ENCODE data around the gene EPB41. TPM values are rescaled to one million over a fixed set of nuclear protein-coding genes. Genes with fewer than 3 reads are reported as not detected.
A peak's percentile ranks its signal among the peaks of the same experiment; 100 is the strongest.

EPB41 gene
- total RNA-seq, 1 donor from 2014 or later = 35.6 TPM

- peak; percentile 66 for ATAC-seq
These were observed 245.4 kb downstream of the EPB41 start for GRCh38 chr1:29159773-29160172.

GRCh38 chr1:29162025-29162424, 247.7 kb downstream of the EPB41 start:
- no peak for ATAC-seq
- DNase-seq (ENCODE audit: low spot score) = no peak

More at GRCh38 chr1:29159773-29160172, 245.4 kb downstream of the EPB41 start:
- no peak for DNase-seq (ENCODE audit: low spot score)

DNA sequence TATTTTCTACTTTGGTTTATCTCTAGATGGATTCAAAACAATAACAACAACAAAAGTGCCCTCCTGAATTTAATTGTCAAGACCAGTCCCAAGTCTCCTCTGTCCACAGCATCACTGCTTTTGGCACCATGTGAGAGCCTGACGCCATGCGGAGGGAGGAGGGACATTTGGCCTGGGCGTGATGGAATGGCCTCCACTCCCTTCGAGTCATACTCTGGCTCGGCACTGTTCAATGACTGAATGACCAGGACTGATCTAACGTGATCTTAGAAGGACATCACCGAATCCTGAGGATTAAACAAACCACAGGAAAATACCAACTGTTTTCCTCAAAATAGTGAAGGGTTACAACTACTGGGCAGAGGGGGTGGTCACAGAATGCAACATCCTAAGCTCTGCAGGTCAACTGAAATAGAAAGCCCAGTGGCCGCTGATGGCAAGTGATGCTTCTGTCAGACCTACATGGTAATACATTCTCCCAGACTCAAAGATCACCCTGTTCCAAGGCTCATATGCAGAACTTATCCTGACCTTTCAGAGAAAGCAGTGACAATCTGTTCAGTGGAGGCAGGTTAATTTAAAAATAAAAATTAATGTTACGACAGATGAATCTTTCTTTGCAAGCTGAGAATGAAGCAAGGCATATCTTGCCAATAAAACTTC, 248.2 kb downstream of the EPB41 start:
- ATAC-seq = no peak
- DNase-seq (ENCODE audit: low spot score) = no peak

DNA sequence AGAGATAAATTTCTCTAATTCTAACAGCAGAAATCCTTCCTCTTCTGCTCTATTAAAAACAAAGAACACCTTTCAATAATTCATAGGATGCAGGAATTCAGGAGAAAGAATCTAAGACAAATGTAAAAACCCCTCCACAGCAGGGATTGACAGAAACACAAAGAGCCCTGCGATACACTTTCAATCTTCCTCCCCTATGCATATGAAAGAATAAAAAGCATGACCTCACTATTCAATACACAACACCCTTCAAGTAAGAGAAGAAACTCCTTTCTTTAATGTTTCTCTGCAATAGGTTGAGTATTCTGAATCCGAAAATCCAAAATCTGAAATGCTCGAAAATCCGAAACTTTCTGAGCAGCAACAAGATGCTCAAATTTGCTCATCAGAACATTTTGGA, 250.2 kb downstream of the EPB41 start:
- ATAC-seq (no peak), DNase-seq (ENCODE audit: low spot score) (no peak)

DNA sequence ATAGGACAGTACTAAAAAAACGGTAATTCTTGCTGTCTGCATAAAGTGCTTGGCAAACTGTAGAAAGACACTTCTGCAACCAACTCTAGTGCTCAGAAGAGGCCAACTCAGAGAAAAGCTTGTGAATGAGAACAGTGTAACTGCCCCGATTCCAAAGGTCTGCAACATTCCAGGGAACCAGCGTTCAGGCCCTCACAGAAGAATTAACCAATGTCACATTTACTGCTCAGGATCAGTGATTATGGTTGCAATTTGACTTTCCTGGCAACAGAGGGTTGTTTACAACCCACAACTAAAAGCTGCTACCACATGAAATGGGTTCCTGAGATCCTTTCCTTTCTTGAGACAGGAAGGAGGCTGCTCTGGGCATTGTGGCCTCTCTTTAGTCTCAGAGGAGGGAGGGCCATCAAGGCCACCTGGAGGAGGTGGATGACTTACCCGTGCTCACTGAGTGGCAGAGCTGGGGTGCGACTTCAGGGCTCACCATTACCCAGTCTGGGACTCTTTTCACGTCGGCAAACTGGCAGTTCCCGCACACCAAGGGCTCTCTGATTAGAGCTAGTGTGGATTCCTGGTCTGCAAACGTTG, 252.0 kb downstream of the EPB41 start:
- ATAC-seq (peak; percentile 89), DNase-seq (ENCODE audit: low spot score) (no peak)

DNA sequence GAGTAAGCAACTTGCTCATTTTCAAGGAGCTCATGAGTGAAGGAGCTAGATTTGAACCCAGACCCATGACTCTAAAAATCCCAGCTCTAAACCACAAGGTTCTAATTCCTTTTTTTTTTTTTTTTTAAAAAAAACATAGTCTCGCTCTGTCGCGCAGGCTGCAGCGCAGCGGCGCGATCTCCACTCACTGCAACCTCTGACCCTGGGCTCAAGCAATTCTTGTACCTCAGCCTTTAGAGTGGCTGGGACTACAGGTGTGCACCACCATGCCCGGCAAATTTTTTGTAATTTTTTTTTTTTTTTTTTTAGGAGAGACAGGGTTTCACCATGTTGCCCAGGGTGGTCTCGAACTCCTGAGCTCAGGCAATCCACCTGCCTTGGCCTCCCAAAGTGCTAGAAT, 253.5 kb downstream of the EPB41 start:
- ATAC-seq (no peak), DNase-seq (ENCODE audit: low spot score) (no peak)

Other genes starting within 250 kb of the EPB41 start
- gene GMEB1, start 245.8 kb upstream of the EPB41 start, total RNA-seq = 3.3 TPM
- gene YTHDF2, start 177.6 kb upstream of the EPB41 start, total RNA-seq = 23.1 TPM
- not detected for gene OPRD1, start 102.4 kb upstream of the EPB41 start, total RNA-seq
- 2.0 TPM for gene TMEM200B, start 209.3 kb downstream of the EPB41 start, total RNA-seq